HG03460 (cell line): Measurements from ENCODE around the gene THSD4.

Experiments
- ATAC-seq: cut with Tn5 transposase; IDR thresholded peaks from one replicate; pipeline ENCODE4 v1.9.1; 2021; ENCODE audit not compliant: unreplicated experiment

Gene THSD4

GRCh38 chr15:71559616-71560015 is 444.3 kb downstream of the THSD4 start:
- ATAC-seq, result no peak

DNA sequence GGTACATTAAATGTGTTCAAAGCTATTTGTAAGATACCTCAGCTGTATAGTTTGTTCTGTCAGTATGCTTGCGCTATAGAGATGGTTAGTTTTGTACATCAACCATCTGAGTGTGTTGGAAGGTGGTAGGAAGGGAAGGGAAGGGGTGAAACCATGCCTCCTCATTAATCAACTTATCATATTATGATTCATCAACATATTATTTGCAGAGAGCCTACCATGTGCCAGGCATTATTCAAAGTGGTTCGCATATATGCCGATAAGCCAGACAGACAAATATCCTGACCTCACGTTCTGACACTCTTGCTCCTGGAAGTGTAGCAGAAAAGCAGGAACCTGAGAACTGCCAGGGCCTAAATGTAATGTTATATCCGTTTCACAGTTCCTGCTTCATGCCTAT is 447.0 kb downstream of the THSD4 start:
- ATAC-seq, result no peak

- no peak for ATAC-seq
Measured at GRCh38 chr15:71564217-71564616, 448.9 kb downstream of the THSD4 start.

DNA sequence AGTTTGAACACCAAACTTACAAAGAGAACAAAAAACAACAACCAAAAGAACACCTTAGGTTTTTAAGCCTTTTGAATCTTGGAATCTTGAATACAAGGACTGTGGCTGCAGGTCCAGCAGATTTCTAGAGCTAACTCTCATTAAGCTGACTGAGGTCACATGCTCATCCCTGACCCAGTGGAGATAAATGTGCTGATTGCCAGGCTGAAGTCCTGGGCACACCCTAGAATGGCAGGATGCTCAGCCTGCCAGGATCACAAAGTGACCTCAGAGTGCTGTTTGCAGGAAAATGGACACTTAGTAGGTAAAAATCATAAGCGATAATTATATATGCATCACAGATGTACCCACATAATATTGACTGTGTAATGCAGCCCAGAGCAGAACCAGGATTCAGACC is 449.7 kb downstream of the THSD4 start:
- no peak for ATAC-seq

GRCh38 chr15:71565631-71566160 is 450.4 kb downstream of the THSD4 start:
- ATAC-seq, result no peak

GRCh38 chr15:71566226-71566625 is 451.0 kb downstream of the THSD4 start:
- ATAC-seq, result no peak

GRCh38 chr15:71567173-71567572 is 451.9 kb downstream of the THSD4 start:
- no peak for ATAC-seq

DNA sequence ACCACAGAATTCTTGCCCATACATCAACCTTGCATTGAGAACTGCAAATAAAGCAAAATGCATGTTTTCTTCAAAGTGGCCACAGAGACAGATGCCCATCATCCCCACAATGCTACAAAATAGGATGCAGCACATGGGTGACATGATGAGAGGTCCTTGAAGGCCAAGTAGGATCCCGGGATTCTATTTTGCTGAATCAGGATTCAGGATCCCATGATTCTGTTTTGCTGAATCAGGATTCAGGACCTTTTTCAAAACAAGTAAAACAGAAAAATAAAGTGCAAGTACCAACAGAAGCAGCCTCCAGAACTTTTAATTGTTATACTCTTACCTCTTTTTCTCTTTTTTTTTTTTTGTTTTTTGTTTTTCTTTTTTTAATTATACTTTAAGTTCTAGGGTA is 453.0 kb downstream of the THSD4 start:
- ATAC-seq, result no peak

DNA sequence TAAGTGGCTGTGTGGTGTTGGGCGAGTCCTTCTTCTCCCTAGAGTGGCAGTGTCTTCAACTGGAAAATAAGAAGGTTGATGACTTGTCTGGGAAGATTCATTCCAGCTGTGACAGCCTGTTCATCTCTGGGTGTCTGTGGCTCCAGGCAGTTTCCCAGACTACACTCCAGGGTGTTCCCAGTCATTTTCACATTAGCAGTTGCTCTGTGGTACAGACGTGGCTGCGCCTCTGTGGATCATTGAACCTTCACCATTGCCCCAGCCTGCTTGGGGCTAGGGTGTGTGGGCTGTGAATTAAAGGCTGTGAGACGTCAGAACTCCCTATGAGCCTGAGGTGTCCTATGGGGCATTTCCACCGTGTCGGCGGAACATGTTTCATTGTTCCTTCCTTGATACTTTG is 455.5 kb downstream of the THSD4 start:
- ATAC-seq, result no peak

GRCh38 chr15:71571641-71572040 is 456.4 kb downstream of the THSD4 start:
- no peak for ATAC-seq

- no peak for ATAC-seq
Measured at GRCh38 chr15:71572452-71573053, 457.3 kb downstream of the THSD4 start.

GRCh38 chr15:71573599-71573998 is 458.3 kb downstream of the THSD4 start:
- ATAC-seq, result no peak

GRCh38 chr15:71575474-71576045 is 460.3 kb downstream of the THSD4 start:
- no peak for ATAC-seq

GRCh38 chr15:71577071-71577470 is 461.8 kb downstream of the THSD4 start:
- ATAC-seq, result no peak

DNA sequence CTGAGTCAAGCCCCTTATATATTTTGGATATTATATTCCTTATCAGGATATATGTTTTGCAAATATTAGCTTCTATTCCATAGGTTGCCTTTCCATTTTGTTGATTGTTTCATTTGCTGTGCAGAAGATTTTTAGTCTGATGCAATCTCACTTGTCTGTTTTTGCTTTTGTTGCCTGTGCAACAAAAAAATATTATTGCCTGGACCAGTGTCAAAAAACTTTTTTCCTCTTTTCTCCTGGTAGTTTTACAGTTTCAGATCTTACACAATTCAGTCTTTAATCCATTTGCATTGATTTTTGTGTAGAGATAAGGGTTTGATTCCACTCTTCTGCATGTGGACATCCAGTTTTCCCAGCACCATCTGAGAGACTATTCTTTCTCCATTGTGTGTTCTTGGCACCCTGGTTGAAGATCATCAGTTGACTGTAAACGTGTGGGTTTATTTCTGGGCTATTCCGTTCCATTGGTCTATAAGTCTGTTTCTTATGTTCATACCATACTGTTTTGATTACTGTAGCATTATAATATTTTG is 466.2 kb downstream of the THSD4 start:
- no peak for ATAC-seq

- no peak for ATAC-seq
Measured at GRCh38 chr15:71585159-71585558, 469.9 kb downstream of the THSD4 start.

GRCh38 chr15:71586463-71586862 is 471.2 kb downstream of the THSD4 start:
- ATAC-seq, result no peak

- ATAC-seq, result no peak
Measured at GRCh38 chr15:71588746-71589145, 473.5 kb downstream of the THSD4 start.

- ATAC-seq, result no peak
Measured at GRCh38 chr15:71591057-71591456, 475.8 kb downstream of the THSD4 start.

DNA sequence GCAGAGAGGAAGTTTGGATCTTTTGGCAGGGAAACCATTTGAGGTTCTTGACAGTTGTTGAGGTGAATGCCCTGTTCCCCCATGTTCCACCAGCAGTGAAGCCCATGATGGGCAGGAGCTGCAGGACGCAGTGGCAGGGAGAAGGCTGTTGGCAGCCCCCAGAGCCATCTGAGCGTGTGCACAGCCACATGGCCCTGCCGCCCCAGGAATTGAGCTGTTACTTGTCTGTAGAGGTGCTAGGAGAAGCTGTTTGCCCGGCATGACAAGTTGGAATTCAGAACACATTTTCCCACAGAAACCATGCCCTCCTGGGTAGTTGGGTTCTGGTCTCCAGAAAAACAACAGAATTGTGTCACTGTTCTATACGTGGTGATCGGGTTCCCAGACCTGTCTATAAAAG is 476.9 kb downstream of the THSD4 start:
- ATAC-seq, result no peak

DNA sequence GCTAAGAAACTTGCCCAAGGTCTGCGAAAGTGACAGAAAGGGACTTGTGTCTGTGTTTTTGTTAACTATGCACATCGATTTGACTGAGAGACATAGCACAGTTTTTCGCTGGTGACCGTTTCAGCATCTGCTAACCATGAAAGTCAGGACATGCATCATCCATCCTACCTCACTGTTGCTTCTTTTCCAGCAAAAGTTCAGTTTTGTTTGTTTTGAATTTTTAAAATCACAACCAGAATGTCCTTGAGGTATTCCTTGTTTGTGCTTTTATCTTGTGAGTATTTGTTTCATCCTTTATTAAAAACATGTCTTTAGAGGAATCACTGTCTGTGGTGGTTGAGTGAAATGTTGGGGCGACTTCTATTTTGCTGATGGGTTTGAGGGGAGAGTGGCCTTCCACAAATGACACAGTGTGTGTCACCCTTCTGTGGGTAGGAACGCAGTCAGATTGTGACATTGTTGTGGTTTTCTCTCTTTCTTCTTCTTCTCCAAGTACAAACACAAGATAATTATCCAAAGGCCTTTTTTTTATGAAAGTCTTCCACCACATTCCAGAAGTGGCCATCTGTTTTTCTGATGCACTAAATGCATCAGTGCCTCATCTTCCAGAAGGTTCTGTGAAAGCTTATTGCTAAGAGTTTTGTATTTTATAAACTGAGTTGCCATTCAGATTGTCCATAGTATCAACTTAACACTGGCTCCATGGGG is 480.7 kb downstream of the THSD4 start:
- no peak for ATAC-seq

GRCh38 chr15:71596672-71597071 is 481.4 kb downstream of the THSD4 start:
- no peak for ATAC-seq
